MM.1S (cell line): ENCODE results near the gene EFNA2.

Experiments
- DNase-seq: peaks from one replicate; pipeline ENCODE4 v3.0.0-alpha.2; 2015
- H2AFZ ChIP-seq: fragments of 300-600 bp; sonication (generic); 2 replicates; pipeline ENCODE4 v1.6.0; 2016; ENCODE audit warnings: antibody characterized with exemption, low read length
- H3F3A ChIP-seq: fragments of 300-600 bp; sonication (generic); 2 replicates; pipeline ENCODE4 v1.6.1; 2016; ENCODE audit warnings: mild to moderate bottlenecking, antibody characterized with exemption, low read length, moderate library complexity, mixed read lengths; ENCODE audit not compliant: insufficient read depth
- H3K27ac ChIP-seq: fragments of 300-600 bp; sonication (generic); 2 replicates; pipeline ENCODE4 v1.5.1; 2016; ENCODE audit warnings: mild to moderate bottlenecking, low read length
- H3K27me3 ChIP-seq: fragments of 300-600 bp; sonication (generic); replicated peaks from 2 replicates; pipeline ENCODE4 v1.6.0; 2016; ENCODE audit warnings: low read length; ENCODE audit not compliant: insufficient read depth
- H3K36me3 ChIP-seq: fragments of 300-600 bp; sonication (generic); replicated peaks from 2 replicates; pipeline ENCODE4 v1.6.1; 2016; ENCODE audit warnings: mild to moderate bottlenecking, low read length, mixed read lengths; ENCODE audit not compliant: insufficient read depth
- H3K4me1 ChIP-seq: fragments of 300-600 bp; sonication (generic); 2 replicates; pipeline ENCODE4 v1.6.1; 2016; ENCODE audit warnings: low read length, mixed read lengths
- H3K4me2 ChIP-seq: fragments of 300-600 bp; sonication (generic); 2 replicates; pipeline ENCODE4 v1.6.0; 2016; ENCODE audit warnings: low read depth, low read length
- H3K4me3 ChIP-seq: fragments of 300-600 bp; sonication (generic); 2 replicates; pipeline ENCODE4 v1.5.1; 2016; ENCODE audit warnings: low read length, mixed read lengths
- H3K79me2 ChIP-seq: fragments of 300-600 bp; sonication (generic); 2 replicates; pipeline ENCODE4 v1.6.1; 2016; ENCODE audit warnings: mixed run types, low read length, mixed read lengths
- H3K9ac ChIP-seq: fragments of 300-600 bp; sonication (generic); 2 replicates; pipeline ENCODE4 v1.6.1; 2016; ENCODE audit warnings: low read length, mixed read lengths
- H3K9me2 ChIP-seq: fragments of 300-600 bp; sonication (generic); replicated peaks from 2 replicates; pipeline ENCODE4 v1.6.1; 2016; ENCODE audit warnings: mild to moderate bottlenecking, low read length, mixed read lengths; ENCODE audit not compliant: insufficient read depth
- H3K9me3 ChIP-seq: fragments of 300-600 bp; sonication (generic); replicated peaks from 2 replicates; pipeline ENCODE4 v1.6.1; 2016; ENCODE audit warnings: mild to moderate bottlenecking, low read length, mixed read lengths; ENCODE audit not compliant: insufficient read depth
- H4K20me1 ChIP-seq: fragments of 300-600 bp; sonication (generic); 2 replicates; pipeline ENCODE4 v1.6.1; 2016; ENCODE audit warnings: mild to moderate bottlenecking, low read length, moderate library complexity, mixed read lengths; ENCODE audit not compliant: insufficient read depth
- CTCF ChIP-seq: fragments of 300-600 bp; sonication (generic); IDR thresholded peaks from 2 replicates; pipeline ENCODE4 v1.5.1; 2016; ENCODE audit warnings: antibody characterized with exemption, low read length, mixed read lengths
- EZH2 ChIP-seq: fragments of 300-600 bp; sonication (generic); optimal IDR thresholded peaks from 2 replicates; pipeline ENCODE3; 2017; ENCODE audit warnings: low read depth, mild to moderate bottlenecking, antibody characterized with exemption, low read length, mixed read lengths
- EZH2phosphoT487 ChIP-seq: fragments of 300-600 bp; sonication (generic); IDR thresholded peaks from 2 replicates; pipeline ENCODE4 v1.6.1; 2018; ENCODE audit warnings: antibody characterized with exemption, low read length

EFNA2 gene

GRCh38 chr19:1287354-1288225, 1.9 kb downstream of the EFNA2 start:
- no peaks in the 10 kb centered on the region for H3K36me3 ChIP-seq
- H3K79me2 ChIP-seq, result no peaks in the 10 kb centered on the region
- H3F3A ChIP-seq, result no peaks in the 10 kb centered on the region
- no peaks in the 10 kb centered on the region for H3K9me2 ChIP-seq
- no peak overlapping the region for H3K4me2 ChIP-seq
- DNase-seq, result no peak
- no peak overlapping the region for H2AFZ ChIP-seq
- no peak overlapping the region for H3K4me3 ChIP-seq
- H3K9me3 ChIP-seq, result no peaks in the 10 kb centered on the region
- no peaks in the 10 kb centered on the region for H4K20me1 ChIP-seq
- peaks cover 92% of the 10 kb centered on the region for H3K27me3 ChIP-seq
- TF ChIP-seq EZH2 (peak; percentile 95), EZH2phosphoT487 (no peak; the same call in 1 of the 2 replicates), CTCF (no peak)
- no peaks in the 10 kb centered on the region for H3K4me1 ChIP-seq
- H3K9ac ChIP-seq, result no peak overlapping the region
- H3K27ac ChIP-seq, result no peak overlapping the region

GRCh38 chr19:1288226-1288612, 2.5 kb downstream of the EFNA2 start:
- Histone ChIP-seq H3K27ac (no peak overlapping the region), H3F3A (no peaks in the 10 kb centered on the region), H3K4me2 (no peak overlapping the region), H3K4me1 (no peaks in the 10 kb centered on the region), H3K9me3 (no peaks in the 10 kb centered on the region), H3K79me2 (no peaks in the 10 kb centered on the region), H4K20me1 (no peaks in the 10 kb centered on the region), H3K9ac (no peak overlapping the region), H3K9me2 (no peaks in the 10 kb centered on the region), H3K27me3 (peaks cover 92% of the 10 kb centered on the region), H3K36me3 (no peaks in the 10 kb centered on the region), H2AFZ (no peak overlapping the region), H3K4me3 (no peak overlapping the region)
- TF ChIP-seq CTCF, result no peak
- no peak for TF ChIP-seq EZH2
- no peak for TF ChIP-seq EZH2phosphoT487
- DNase-seq, result no peak

DNA sequence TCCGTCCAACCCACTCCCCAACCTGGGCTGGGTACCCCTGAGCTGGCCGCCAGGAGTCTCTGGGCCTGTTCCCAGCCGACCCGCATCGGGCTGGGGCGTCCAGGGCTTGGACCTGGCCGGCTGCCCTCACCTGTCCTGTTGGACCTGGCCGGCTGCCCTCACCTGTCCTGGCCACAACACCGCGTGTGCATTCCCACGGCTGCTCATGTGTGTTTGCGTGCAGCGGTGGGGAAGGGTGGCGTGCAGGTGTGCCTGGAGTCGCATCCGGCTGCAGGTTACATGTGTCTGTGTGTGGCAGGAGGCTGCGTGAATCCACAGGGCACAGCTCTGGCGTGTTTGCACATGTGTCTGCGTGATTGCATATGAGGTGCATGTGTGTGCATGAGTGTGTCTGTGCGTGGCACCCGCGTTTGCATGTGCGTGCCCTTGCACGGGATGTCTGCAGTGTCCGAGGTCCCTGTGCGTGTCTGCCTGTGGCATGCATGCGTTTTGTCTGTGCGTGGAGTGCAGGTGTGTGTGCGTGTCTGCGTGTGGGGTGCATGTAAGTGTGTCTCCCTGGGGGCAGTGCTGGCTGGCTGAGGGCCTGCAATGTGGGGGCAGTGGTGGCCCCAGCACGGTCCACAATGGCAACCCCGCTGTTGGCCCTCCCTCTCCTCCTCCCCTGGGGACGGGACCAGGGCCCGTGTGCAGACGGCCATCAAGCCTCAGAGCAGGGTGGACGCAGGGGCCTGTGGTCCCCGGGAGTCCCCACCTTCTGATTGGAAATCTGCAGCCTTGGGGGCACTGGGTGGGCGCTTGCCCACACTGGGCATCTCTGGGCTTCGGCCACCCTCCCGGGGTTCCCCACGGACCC, 3.4 kb downstream of the EFNA2 start:
- H3K4me3 ChIP-seq, result no peak overlapping the region
- no peaks in the 10 kb centered on the region for H4K20me1 ChIP-seq
- no peaks in the 10 kb centered on the region for H3K9me2 ChIP-seq
- H3K27me3 ChIP-seq, result peaks cover 92% of the 10 kb centered on the region
- no peak for TF ChIP-seq CTCF
- no peak for TF ChIP-seq EZH2phosphoT487
- no peak for TF ChIP-seq EZH2
- H3K4me2 ChIP-seq, result no peak overlapping the region
- no peak for DNase-seq
- H3K36me3 ChIP-seq, result no peaks in the 10 kb centered on the region
- H3K27ac ChIP-seq, result no peak overlapping the region
- no peaks in the 10 kb centered on the region for H3K79me2 ChIP-seq
- H2AFZ ChIP-seq, result no peak overlapping the region
- H3F3A ChIP-seq, result no peaks in the 10 kb centered on the region
- H3K9me3 ChIP-seq, result no peaks in the 10 kb centered on the region
- no peaks in the 10 kb centered on the region for H3K4me1 ChIP-seq
- no peak overlapping the region for H3K9ac ChIP-seq
